Raji (cell line): ENCODE measurements around the gene CDC42SE1.

Experiments used
- POLR2A ChIP-seq: IDR thresholded peaks from 2 replicates; pipeline ENCODE4 v1.6.1; 2011; ENCODE audit warnings: low read depth, low read length, control low read depth; ENCODE audit not compliant: insufficient read depth

The CDC42SE1 gene

DNA sequence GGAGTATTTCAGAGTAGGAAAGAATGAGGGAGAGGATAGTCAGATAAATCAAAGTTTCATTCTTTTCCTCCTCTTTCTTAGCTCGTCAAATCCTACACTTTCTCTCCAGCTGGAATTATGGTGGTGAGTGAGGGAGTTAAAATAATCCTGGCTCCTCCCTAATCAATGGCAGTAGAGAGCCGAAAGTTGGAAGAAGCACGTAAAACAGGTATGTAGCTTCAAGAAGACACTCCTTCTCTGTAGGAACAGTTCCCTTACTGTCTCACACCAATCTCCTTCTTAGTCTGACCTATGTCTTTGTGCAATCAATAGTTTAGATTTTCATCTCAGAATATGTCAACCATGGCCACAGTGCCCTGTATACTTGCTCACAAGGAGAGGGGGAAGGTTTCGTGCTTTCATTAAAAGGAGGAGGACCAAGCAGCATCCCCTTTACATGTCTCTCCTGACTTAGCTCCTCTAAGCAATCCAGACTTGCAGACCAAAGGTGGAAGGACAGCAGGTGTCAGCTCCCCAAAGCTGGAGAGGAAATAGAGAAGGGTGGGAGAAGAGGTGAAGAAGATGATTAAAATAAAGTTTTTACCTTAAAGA is 53.6 kb downstream of the CDC42SE1 start:
- TF ChIP-seq POLR2A = no peak

DNA sequence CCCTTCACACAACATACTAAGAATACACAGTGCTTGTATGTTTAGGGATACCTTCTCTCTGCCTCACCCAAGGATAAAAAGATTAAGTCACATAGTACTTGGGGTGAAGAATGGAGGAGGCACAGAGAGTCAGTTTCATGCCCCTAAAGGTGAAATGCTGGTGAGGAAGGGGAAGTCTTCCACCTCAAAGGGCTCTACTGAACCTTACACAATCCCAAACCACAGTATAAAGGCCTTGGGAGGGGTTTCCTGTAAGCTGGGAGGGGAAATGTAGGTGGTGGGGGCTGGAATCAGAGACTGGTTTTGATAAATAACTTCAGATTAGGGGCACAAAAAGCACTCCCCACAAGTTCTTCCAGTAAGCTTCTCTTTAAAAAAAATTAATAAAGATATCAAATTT is 56.2 kb downstream of the CDC42SE1 start:
- TF ChIP-seq POLR2A = no peak

DNA sequence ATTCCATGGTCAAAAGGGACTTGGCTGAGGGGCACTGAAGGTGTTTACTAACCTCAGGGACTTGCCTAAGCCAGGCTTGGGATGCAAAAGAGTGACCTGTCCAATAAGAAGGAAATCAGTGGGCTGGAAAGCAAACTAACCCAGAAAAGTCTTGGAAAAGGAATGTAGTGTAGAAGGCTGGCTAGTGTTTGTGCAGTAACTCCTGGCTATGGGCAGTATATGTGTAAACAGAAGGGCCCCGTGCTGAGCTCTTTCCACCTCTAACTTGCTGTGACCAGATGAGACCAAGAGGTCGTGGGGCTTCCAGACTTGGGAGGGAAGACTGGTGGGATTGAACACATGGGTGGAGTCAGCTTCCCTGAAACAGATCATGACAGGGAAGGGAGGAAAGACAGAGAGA is 56.8 kb downstream of the CDC42SE1 start:
- TF ChIP-seq POLR2A = no peak

DNA sequence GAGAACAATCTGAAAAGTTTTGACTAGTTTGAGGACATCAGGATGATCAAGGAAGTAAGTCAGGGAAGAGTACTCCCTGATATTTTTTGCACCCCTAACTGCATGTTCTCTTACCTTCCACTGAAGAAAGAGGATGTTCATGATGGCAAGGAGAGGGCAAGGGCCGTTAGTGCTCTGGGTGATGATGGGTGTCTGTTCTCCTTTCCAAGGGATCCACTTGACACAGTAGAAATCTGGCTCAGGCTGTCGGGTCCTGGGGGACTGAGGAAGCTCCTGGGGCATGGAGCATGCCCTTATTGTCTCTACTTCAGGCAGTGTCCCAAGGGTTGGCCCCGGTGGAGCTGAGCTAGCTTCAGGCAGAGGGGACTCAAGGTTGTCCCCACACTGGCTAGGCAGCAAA is 57.4 kb downstream of the CDC42SE1 start:
- TF ChIP-seq POLR2A = no peak

DNA sequence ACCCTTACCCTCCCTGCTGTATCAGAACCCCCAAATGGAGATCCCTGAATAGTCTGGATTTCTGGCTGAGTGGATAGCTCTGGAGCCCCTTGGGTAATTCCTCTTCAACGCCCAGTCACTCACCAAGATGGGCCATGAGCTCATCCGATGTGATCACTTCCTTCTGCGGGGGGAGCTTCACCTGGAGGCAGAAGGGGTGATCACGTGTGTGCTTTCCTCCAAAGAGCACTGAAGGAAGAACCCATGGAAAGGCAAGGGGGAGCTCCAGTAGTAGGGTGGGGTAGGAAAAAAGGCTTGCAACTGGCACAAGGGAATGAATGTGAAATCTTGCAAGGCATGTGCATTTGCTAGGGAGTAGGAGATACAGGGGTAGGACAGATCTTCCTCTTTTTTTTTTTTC is 57.8 kb downstream of the CDC42SE1 start:
- no peak for TF ChIP-seq POLR2A
